Lower leg skin (tissue), 3 donors: ENCODE results near the gene BPIFB4.

Experiments
- CTCF ChIP-seq, 3 donors: fragments of 450-650 bp; IDR thresholded peaks; one replicate each; pipeline ENCODE4 v1.5.1; 2016; ENCODE audit warnings: antibody characterized with exemption in 3 of 3, mild to moderate bottlenecking in 3 of 3, moderate library complexity in 2 of 3
- POLR2A ChIP-seq, 2 donors: fragments of 450-650 bp; IDR thresholded peaks; one replicate each; pipeline ENCODE4 v1.6.1; 2016 to 2017; ENCODE audit warnings: antibody characterized with exemption in 2 of 2, mild to moderate bottlenecking in 1 of 2, moderate library complexity in 1 of 2

DNA sequence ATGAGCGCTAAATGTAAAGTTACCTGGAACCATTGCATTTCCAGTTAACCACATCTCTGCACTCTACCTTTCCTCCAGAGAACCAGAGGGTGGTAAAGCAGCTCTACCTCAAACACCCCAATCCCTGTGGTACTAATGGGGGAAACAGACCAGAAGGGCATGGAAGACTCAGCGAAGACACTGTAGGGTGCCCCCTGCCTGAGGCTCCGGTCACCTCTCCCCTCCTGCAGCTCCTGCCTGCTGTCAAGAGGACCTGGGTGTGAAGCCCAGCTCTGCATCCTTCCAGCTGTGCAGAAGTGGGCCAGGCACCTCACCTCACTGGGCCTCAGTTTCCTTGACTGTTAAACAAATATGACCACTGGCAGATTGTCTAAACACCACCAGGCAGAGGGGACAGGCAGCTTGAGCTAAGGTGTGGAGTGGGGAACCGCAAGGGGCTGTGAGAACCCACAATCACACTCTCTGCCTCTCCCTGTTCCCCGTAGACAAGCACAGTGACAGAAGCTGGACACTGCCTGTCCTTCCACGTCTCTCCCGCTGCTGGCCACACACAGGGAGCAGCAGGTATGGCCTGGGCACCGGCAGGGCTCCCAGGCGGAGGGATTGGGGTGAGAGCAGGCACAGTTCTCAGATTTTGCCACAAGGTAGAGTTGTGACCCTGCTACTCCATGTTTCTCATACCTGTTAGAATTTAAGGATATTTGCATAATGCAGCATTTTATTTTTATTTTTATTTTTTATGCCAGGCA, 79.4 kb downstream of the BPIFB4 start:
- no peak for TF ChIP-seq CTCF (IDR thresholded peaks at IDR 0.05)
- no peak for TF ChIP-seq POLR2A (IDR thresholded peaks at IDR 0.05)
